Mesenchymal stem cell (in vitro differentiated cells and primary cell): Measurements from ENCODE around the gene ARF4.
A peak's percentile ranks its signal among the peaks of the same experiment; 100 is the strongest.

ENCODE experiments used
- DNase-seq: peaks from one replicate; pipeline ENCODE4 v3.0.0-alpha.2; 2013
- H2AFZ ChIP-seq: one replicate; pipeline ENCODE4 v1.6.1; 2013; ENCODE audit warnings: low read depth, mild to moderate bottlenecking, control low read depth, inconsistent platforms, low read length, moderate library complexity
- H2AK5ac ChIP-seq: 2 replicates; pipeline ENCODE4 v1.6.1; 2013; ENCODE audit warnings: low read length, moderate library complexity, mild to moderate bottlenecking, inconsistent platforms; ENCODE audit not compliant: severe bottlenecking
- H2BK120ac ChIP-seq: one replicate; pipeline ENCODE4 v1.6.1; 2013; ENCODE audit warnings: low read depth, mild to moderate bottlenecking, inconsistent platforms, low read length, moderate library complexity
- H2BK12ac ChIP-seq, 2 experiments: one replicate each; pipeline ENCODE4 v1.6.1; 2013; ENCODE audit warnings: inconsistent platforms in 2 of 2, low read length in 2 of 2, mild to moderate bottlenecking in 2 of 2, moderate library complexity in 2 of 2, control low read depth in 1 of 2
- H2BK15ac ChIP-seq: one replicate; pipeline ENCODE4 v1.6.1; 2013; ENCODE audit warnings: mild to moderate bottlenecking, low read depth, inconsistent platforms; ENCODE audit not compliant: poor library complexity, severe bottlenecking
- H2BK5ac ChIP-seq: 2 replicates; pipeline ENCODE4 v1.6.1; 2013; ENCODE audit warnings: low read depth, mild to moderate bottlenecking, low read length, control low read depth, inconsistent platforms; ENCODE audit not compliant: poor library complexity, severe bottlenecking
- H3K14ac ChIP-seq, 2 experiments: one replicate each; pipeline ENCODE4 v1.6.1; 2013; ENCODE audit warnings: inconsistent platforms in 2 of 2, low read length in 2 of 2, control low read depth in 1 of 2, mild to moderate bottlenecking in 1 of 2, moderate library complexity in 1 of 2
- H3K18ac ChIP-seq, 2 experiments: one replicate each; pipeline ENCODE4 v1.6.1; 2013; ENCODE audit warnings: inconsistent platforms in 2 of 2, low read length in 2 of 2, control low read depth in 1 of 2, low read depth in 1 of 2, mild to moderate bottlenecking in 1 of 2
- H3K23ac ChIP-seq, 2 experiments: one replicate each; pipeline ENCODE4 v1.6.1; 2013; ENCODE audit warnings: inconsistent platforms in 2 of 2, low read length in 2 of 2, mild to moderate bottlenecking in 2 of 2, moderate library complexity in 2 of 2, control low read depth in 1 of 2
- H3K27ac ChIP-seq: 2 replicates; pipeline ENCODE4 v1.5.1; 2013; ENCODE audit warnings: mild to moderate bottlenecking, moderate library complexity, low read length, control low read depth, inconsistent platforms; ENCODE audit not compliant: poor library complexity, severe bottlenecking
- H3K27me3 ChIP-seq, 2 experiments: 2 replicates each; pipeline versions ENCODE4 v1.6.1 to v1.7.0; 2013; ENCODE audit warnings: low read length in 2 of 2, mild to moderate bottlenecking in 2 of 2, moderate library complexity in 2 of 2, control low read depth in 1 of 2, inconsistent platforms in 1 of 2; ENCODE audit not compliant: control insufficient read depth in 1 of 2, insufficient read depth in 1 of 2
- H3K36me3 ChIP-seq, 2 experiments: 2 replicates each; pipeline versions ENCODE4 v1.6.1 to v1.7.0; 2013; ENCODE audit warnings: low read length in 2 of 2, control low read depth in 1 of 2, inconsistent platforms in 1 of 2, low read depth in 1 of 2, mild to moderate bottlenecking in 1 of 2; ENCODE audit not compliant: insufficient read depth in 2 of 2, control insufficient read depth in 1 of 2
- H3K4ac ChIP-seq, 2 experiments: one replicate each; pipeline ENCODE4 v1.6.1; 2013; ENCODE audit warnings: inconsistent platforms in 2 of 2, low read length in 2 of 2, mild to moderate bottlenecking in 2 of 2, moderate library complexity in 2 of 2, control low read depth in 1 of 2, low read depth in 1 of 2
- H3K4me1 ChIP-seq: 2 replicates; pipeline ENCODE4 v1.6.1; 2013; ENCODE audit warnings: low read depth, low read length, control low read depth; ENCODE audit not compliant: control insufficient read depth, insufficient read depth
- H3K4me2 ChIP-seq: 2 replicates; pipeline ENCODE4 v1.6.1; 2013; ENCODE audit warnings: low read length, mild to moderate bottlenecking, inconsistent platforms; ENCODE audit not compliant: poor library complexity, severe bottlenecking
- H3K4me3 ChIP-seq, 2 experiments: 2 replicates each; pipeline versions ENCODE4 v1.5.1 to v1.7.0; 2013; ENCODE audit warnings: low read length in 2 of 2, mild to moderate bottlenecking in 2 of 2, control low read depth in 1 of 2, low read depth in 1 of 2; ENCODE audit not compliant: insufficient read depth in 1 of 2
- H3K79me1 ChIP-seq: replicated peaks from 2 replicates; pipeline ENCODE4 v1.6.1; 2013; ENCODE audit warnings: mild to moderate bottlenecking, control low read depth, low read length, inconsistent platforms; ENCODE audit not compliant: poor library complexity, severe bottlenecking
- H3K9ac ChIP-seq: 2 replicates; pipeline ENCODE4 v1.7.0; 2013; ENCODE audit warnings: mild to moderate bottlenecking, low read length, moderate library complexity
- H3K9me3 ChIP-seq: 2 replicates; pipeline ENCODE4 v1.7.0; 2013; ENCODE audit warnings: mild to moderate bottlenecking, low read length; ENCODE audit not compliant: control insufficient read depth
- H4K8ac ChIP-seq: one replicate; pipeline ENCODE4 v1.6.1; 2013; ENCODE audit warnings: inconsistent platforms, mild to moderate bottlenecking, low read length, moderate library complexity
- H4K91ac ChIP-seq: one replicate; pipeline ENCODE4 v1.6.1; 2013; ENCODE audit warnings: mild to moderate bottlenecking, low read length, inconsistent platforms
- WGBS: methylation state at CpG from one replicate; pipeline ENCODE4 v1.1.7; 2013; ENCODE audit warnings: mixed read lengths; 5-methylcytosine and 5-hydroxymethylcytosine counted together

ARF4 gene

DNA sequence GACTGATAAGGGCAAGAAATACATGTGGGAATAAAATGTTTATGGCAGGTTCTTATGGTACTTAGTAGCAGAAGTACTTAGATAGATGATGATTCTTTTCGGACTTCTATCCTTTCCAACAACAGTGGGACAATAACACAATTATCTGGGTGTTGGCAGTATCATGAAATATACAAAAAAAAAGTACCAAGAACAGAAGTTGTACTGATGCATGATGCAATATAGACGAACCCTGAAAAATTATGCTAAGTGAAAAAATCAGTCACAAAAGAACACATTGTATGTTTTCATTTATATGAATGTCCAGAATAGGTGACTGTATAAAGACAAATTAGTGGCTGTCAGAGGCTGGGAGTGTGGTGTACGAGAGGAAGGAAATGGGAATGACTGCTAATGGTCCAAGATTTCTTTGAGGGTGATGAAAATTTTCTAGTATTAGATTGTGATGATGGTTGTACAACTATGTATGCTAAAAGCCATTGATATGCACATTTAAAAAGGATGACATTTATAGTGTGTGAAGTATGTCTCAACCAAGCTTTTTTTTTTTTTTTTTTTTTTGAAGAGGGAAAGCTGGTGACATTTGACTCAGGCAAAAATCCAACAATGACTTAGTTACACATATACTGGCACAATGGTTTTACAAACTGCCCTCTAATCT is 21.0 kb downstream of the ARF4 start:
- no peak for DNase-seq
- Histone ChIP-seq H3K18ac (no peak overlapping the region), H2AFZ (no peak overlapping the region), H2BK5ac (no peak overlapping the region), H3K9ac (no peak overlapping the region), H3K14ac (no peak overlapping the region), H2BK12ac (no peak overlapping the region), H3K4me2 (no peak overlapping the region), H3K23ac (no peak overlapping the region), H3K79me1 (peaks cover 4% of the 10 kb centered on the region), H3K9me3 (no peaks in the 10 kb centered on the region), H3K4ac (no peak overlapping the region), H2BK120ac (no peak overlapping the region), H3K27ac (no peak overlapping the region), H2BK15ac (no peak overlapping the region), H4K91ac (no peak overlapping the region), H3K27me3 (no peaks in the 10 kb centered on the region), H3K4me3 (no peak overlapping the region), H3K4me1 (no peaks in the 10 kb centered on the region), H4K8ac (no peak overlapping the region), H3K36me3 (peaks cover 43 to 99% of the 10 kb centered on the region in 2 experiments), H2AK5ac (no peak overlapping the region)
- 96% methylated on average over 2 of the region's 3 CpGs for WGBS

DNA sequence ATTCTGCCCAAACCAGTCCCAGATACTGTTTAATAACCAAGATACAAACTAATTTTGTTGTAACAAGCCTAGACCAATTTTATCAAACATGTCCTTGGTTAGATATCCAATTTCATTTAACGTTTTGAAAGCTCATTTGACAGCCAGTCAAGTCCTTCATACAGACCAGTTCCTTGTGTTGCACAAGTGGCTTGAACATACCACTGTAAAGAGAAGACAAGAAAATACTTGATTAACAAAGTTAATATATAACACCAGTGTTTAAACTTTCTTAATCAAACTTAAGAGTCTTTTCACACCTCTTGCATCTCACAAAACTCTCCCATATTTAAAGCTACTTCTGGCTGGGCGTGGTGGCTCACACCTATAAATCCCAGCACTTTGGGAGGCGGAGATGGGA is 25.0 kb downstream of the ARF4 start:
- DNase-seq = no peak
- Histone ChIP-seq H4K8ac (no peak overlapping the region), H3K9me3 (no peaks in the 10 kb centered on the region), H2AK5ac (no peak overlapping the region), H3K18ac (no peak overlapping the region), H2AFZ (no peak overlapping the region), H3K27me3 (no peaks in the 10 kb centered on the region), H4K91ac (no peak overlapping the region), H3K4me3 (no peak overlapping the region), H3K4me1 (no peaks in the 10 kb centered on the region), H3K23ac (no peak overlapping the region), H2BK120ac (no peak overlapping the region), H2BK12ac (no peak overlapping the region), H3K4ac (no peak overlapping the region), H3K14ac (no peak overlapping the region), H2BK5ac (no peak overlapping the region), H3K27ac (no peak overlapping the region), H2BK15ac (no peak overlapping the region), H3K9ac (no peak overlapping the region), H3K4me2 (no peak overlapping the region), H3K79me1 (peaks cover 8% of the 10 kb centered on the region), H3K36me3 (peaks cover 29 to 97% of the 10 kb centered on the region in 2 experiments)
- 100% methylated on average over 2 of the region's 3 CpGs for WGBS

DNA sequence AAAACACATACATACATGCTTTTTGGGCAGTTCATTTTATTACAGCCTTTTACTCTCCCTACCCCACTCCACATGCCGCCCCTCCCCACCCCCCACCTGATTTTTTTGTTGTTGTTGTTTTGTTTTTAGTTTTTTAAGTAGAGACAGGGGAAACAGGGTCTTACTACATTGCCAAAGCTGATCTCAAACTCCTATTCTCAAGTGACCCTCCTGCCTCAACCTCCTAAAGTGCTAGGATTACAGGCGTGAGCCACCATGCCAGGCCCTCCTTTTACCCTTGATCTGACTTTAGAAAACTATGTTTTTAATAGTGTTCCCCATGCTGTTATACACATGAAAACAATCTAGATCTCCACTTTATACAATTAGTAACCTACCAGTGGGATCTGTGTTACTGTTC is 26.3 kb downstream of the ARF4 start:
- WGBS = 86% methylated on average over 1 of the region's 2 CpGs

DNA sequence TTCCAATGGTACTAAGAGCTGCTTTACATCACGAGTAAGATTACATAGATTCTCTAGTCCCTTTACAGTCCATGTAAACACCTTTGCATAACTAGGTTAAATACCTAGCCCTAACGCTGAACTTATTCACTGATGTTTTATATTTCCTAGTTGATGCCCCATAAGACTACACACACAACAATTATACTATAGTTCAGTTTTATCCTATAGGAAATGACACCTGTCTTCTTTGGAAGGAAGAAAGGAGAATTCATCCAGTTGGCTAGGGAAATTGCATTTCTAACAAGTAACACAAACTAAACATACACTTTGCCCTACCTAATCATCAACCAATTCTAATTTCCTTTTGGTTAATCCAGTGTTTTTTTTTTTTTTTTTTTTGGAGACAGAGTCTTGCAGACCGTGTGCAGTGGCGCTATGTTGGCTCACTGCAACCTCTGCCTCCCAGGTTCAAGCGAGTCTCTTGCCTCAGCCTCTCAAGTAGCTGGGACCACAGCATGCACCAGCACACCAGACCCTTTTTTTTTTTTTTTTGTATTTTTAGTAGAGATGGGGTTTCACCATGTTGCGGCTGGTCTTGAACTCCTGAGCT is 27.2 kb downstream of the ARF4 start:
- no peaks in the 10 kb centered on the region for H3K27me3 ChIP-seq
- no peak overlapping the region for H2BK5ac ChIP-seq
- H2AFZ ChIP-seq = no peak overlapping the region
- no peak overlapping the region for H2BK120ac ChIP-seq
- peaks cover 8% of the 10 kb centered on the region for H3K79me1 ChIP-seq
- no peak overlapping the region for H3K18ac ChIP-seq
- no peak overlapping the region for H2BK15ac ChIP-seq
- H3K4me3 ChIP-seq = no peak overlapping the region
- H4K8ac ChIP-seq = no peak overlapping the region
- H3K9ac ChIP-seq = no peak overlapping the region
- no peak overlapping the region for H4K91ac ChIP-seq
- peaks cover 35 to 95% of the 10 kb centered on the region in 2 experiments for H3K36me3 ChIP-seq
- H3K23ac ChIP-seq = no peak overlapping the region
- no peak overlapping the region for H3K4ac ChIP-seq
- no peak overlapping the region for H3K14ac ChIP-seq
- 100% methylated on average over 2 of the region's 6 CpGs for WGBS
- H3K4me1 ChIP-seq = no peaks in the 10 kb centered on the region
- H3K9me3 ChIP-seq = no peaks in the 10 kb centered on the region
- H3K27ac ChIP-seq = no peak overlapping the region
- H3K4me2 ChIP-seq = no peak overlapping the region
- DNase-seq = peak; percentile 53
- H2AK5ac ChIP-seq = no peak overlapping the region
- H2BK12ac ChIP-seq = no peak overlapping the region

More for the DNA sequence above, 26.3 kb downstream of the ARF4 start:
- Histone ChIP-seq H2BK5ac (no peak overlapping the region), H3K36me3 (peaks cover 32 to 97% of the 10 kb centered on the region in 2 experiments), H3K4me2 (no peak overlapping the region), H3K4me3 (no peak overlapping the region), H4K8ac (no peak overlapping the region), H3K79me1 (peaks cover 8% of the 10 kb centered on the region), H3K23ac (no peak overlapping the region), H2BK120ac (no peak overlapping the region), H2AFZ (no peak overlapping the region), H3K27ac (no peak overlapping the region), H3K4me1 (no peaks in the 10 kb centered on the region), H3K9me3 (no peaks in the 10 kb centered on the region), H3K4ac (no peak overlapping the region), H2BK12ac (no peak overlapping the region), H3K27me3 (no peaks in the 10 kb centered on the region), H3K9ac (no peak overlapping the region), H2BK15ac (no peak overlapping the region), H3K14ac (no peak overlapping the region), H4K91ac (no peak overlapping the region), H3K18ac (no peak overlapping the region), H2AK5ac (no peak overlapping the region)
- no peak for DNase-seq
